Measurements from ENCODE around the gene FBXL5.

GRCh38 chr4:15668566-15669435 is 13.6 kb upstream of the FBXL5 start:
- TF ChIP-seq FOS (IDR thresholded peaks at IDR 0.05; ENCODE audit: extremely low read depth, insufficient read length) (no peak), ATF3 (IDR thresholded peaks at IDR 0.05) (no peak), ATF3 (CRISPR knock-in tag; conservative IDR thresholded peaks at IDR 0.05) (no peak), THRAP3 (IDR thresholded peaks at IDR 0.05; ENCODE audit: borderline replicate concordance) (no peak)
